GM23338 (cell line): ENCODE measurements around the gene TAF1B. TPM values are rescaled to one million over a fixed set of nuclear protein-coding genes. Genes with fewer than 3 reads are reported as not detected.

Experiments
- ATAC-seq: fragments of 200-7000 bp; cut with Tn5 transposase; 3 replicates; pipeline ENCODE4 v1.9.1; 2020
- DNase-seq: peaks from one replicate; pipeline ENCODE4 v3.0.0-alpha.2; 2015; ENCODE audit warnings: low spot score
- H2AFZ ChIP-seq: fragments of 200-600 bp; sonication (generic); 2 replicates; pipeline ENCODE4 v1.8.0; 2016; ENCODE audit warnings: antibody characterized with exemption, mild to moderate bottlenecking, moderate library complexity
- H3F3A ChIP-seq: fragments of 200-600 bp; sonication (generic); replicated peaks from 2 replicates; pipeline ENCODE4 v1.8.0; 2017; ENCODE audit warnings: antibody characterized with exemption, mixed run types, low read depth
- H3K27ac ChIP-seq: fragments of 200-600 bp; sonication (generic); 2 replicates; pipeline ENCODE4 v1.6.1; 2016; ENCODE audit warnings: low read depth
- H3K27me3 ChIP-seq: fragments of 200-600 bp; sonication (generic); 2 replicates; pipeline ENCODE4 v1.8.0; 2016; ENCODE audit warnings: mild to moderate bottlenecking, mixed run types, moderate library complexity; ENCODE audit not compliant: insufficient read depth
- H3K36me3 ChIP-seq: fragments of 200-600 bp; sonication (generic); 2 replicates; pipeline ENCODE4 v1.8.0; 2016; ENCODE audit warnings: mild to moderate bottlenecking; ENCODE audit not compliant: insufficient read depth
- H3K4me1 ChIP-seq: fragments of 200-600 bp; sonication (generic); 2 replicates; pipeline ENCODE4 v1.8.0; 2016; ENCODE audit warnings: mild to moderate bottlenecking, moderate library complexity; ENCODE audit not compliant: insufficient read depth
- H3K4me2 ChIP-seq: fragments of 200-600 bp; sonication (generic); 2 replicates; pipeline ENCODE4 v1.7.1; 2017; ENCODE audit warnings: mixed run types
- H3K4me3 ChIP-seq: fragments of 200-600 bp; sonication (generic); 2 replicates; pipeline ENCODE4 v1.6.1; 2016; ENCODE audit warnings: mixed run types
- H3K79me2 ChIP-seq: fragments of 200-600 bp; sonication (generic); replicated peaks from 2 replicates; pipeline ENCODE4 v1.8.0; 2017; ENCODE audit warnings: mild to moderate bottlenecking; ENCODE audit not compliant: insufficient read depth
- H3K9me2 ChIP-seq: fragments of 200-600 bp; sonication (generic); 2 replicates; pipeline ENCODE4 v1.8.0; 2017; ENCODE audit not compliant: insufficient read depth
- H4K20me1 ChIP-seq: fragments of 200-600 bp; sonication (generic); replicated peaks from 2 replicates; pipeline ENCODE4 v1.8.0; 2017; ENCODE audit warnings: mild to moderate bottlenecking; ENCODE audit not compliant: insufficient read depth
- H3K27ac Mint-ChIP-seq: 2 replicates; pipeline ENCODE4 v1.8.0; 2020; ENCODE audit warnings: inconsistent platforms, mild to moderate bottlenecking, moderate library complexity, mixed read lengths
- H3K27me3 Mint-ChIP-seq: 3 replicates; pipeline ENCODE4 v1.8.0; 2022; ENCODE audit warnings: low read depth, mild to moderate bottlenecking, moderate library complexity, mixed read lengths, inconsistent platforms; ENCODE audit not compliant: insufficient read depth, poor library complexity
- H3K36me3 Mint-ChIP-seq: 3 replicates; pipeline ENCODE4 v1.8.0; 2021; ENCODE audit warnings: low read depth, mild to moderate bottlenecking, inconsistent platforms, moderate library complexity, mixed read lengths
- H3K4me1 Mint-ChIP-seq: 3 replicates; pipeline ENCODE4 v1.8.0; 2020; ENCODE audit warnings: mild to moderate bottlenecking, inconsistent platforms, mixed read lengths
- H3K4me3 Mint-ChIP-seq: 3 replicates; pipeline ENCODE4 v1.8.0; 2021; ENCODE audit warnings: moderate library complexity, mild to moderate bottlenecking, inconsistent platforms, mixed read lengths
- H3K9me3 Mint-ChIP-seq: 3 replicates; pipeline ENCODE4 v1.8.0; 2020; ENCODE audit warnings: moderate library complexity, mild to moderate bottlenecking, inconsistent platforms, mixed read lengths
- CREB1 ChIP-seq: fragments of 250-450 bp; sonication (Bioruptor Pico); IDR thresholded peaks from 2 replicates; pipeline ENCODE4 v1.5.0; 2020; ENCODE audit warnings: low read depth, mild to moderate bottlenecking, moderate library complexity
- EZH2 ChIP-seq: fragments of 200-600 bp; sonication (generic); IDR thresholded peaks from one replicate; pipeline ENCODE4 v1.8.0; 2017; ENCODE audit warnings: antibody characterized with exemption, mild to moderate bottlenecking, low read depth; ENCODE audit not compliant: unreplicated experiment
- EZH2phosphoT487 ChIP-seq: fragments of 200-600 bp; sonication (generic); IDR thresholded peaks from one replicate; pipeline ENCODE4 v1.8.1; 2018; ENCODE audit warnings: antibody characterized with exemption; ENCODE audit not compliant: unreplicated experiment
- JUNB ChIP-seq: IDR thresholded peaks from one replicate; pipeline ENCODE4 v1.6.1; 2016; ENCODE audit warnings: antibody characterized with exemption; ENCODE audit not compliant: unreplicated experiment
- NANOG ChIP-seq: IDR thresholded peaks from 2 replicates; pipeline ENCODE4 v1.6.1; 2016; ENCODE audit warnings: antibody characterized with exemption, borderline replicate concordance
- POLR2AphosphoS5 ChIP-seq: IDR thresholded peaks from 2 replicates; pipeline ENCODE4 v1.6.1; 2016; ENCODE audit warnings: antibody characterized with exemption, low read depth
- REST ChIP-seq: IDR thresholded peaks from one replicate; pipeline ENCODE4 v1.6.1; 2018; ENCODE audit warnings: antibody characterized with exemption; ENCODE audit not compliant: unreplicated experiment
- STAT1 ChIP-seq: IDR thresholded peaks from one replicate; pipeline ENCODE4 v1.6.1; 2016; ENCODE audit warnings: antibody characterized with exemption; ENCODE audit not compliant: unreplicated experiment
- ZNF114 ChIP-seq: fragments of 250-450 bp; sonication (Bioruptor Pico); IDR thresholded peaks from 2 replicates; pipeline ENCODE4 v1.5.0; 2020; ENCODE audit warnings: mild to moderate bottlenecking, moderate library complexity
- ZNF331 ChIP-seq: fragments of 250-450 bp; sonication (Bioruptor Pico); IDR thresholded peaks from 2 replicates; pipeline ENCODE4 v1.5.0; 2020; ENCODE audit warnings: low read depth, mild to moderate bottlenecking, moderate library complexity
- ZNF462 ChIP-seq: fragments of 250-450 bp; sonication (Bioruptor Pico); IDR thresholded peaks from 2 replicates; pipeline ENCODE4 v1.5.0; 2020; ENCODE audit warnings: mild to moderate bottlenecking, moderate library complexity
- polyA plus RNA-seq: library from polyadenylated mRNA; unstranded; fragments of >200 nt; fragmentation: Nextera tagmentation; extraction: Ambion mirVana; gene quantifications from 2 replicates; pipeline ENCODE4 v1.2.1, GENCODE V29; 2016
- total RNA-seq: library from RNA; depleted of rRNA; stranded (reverse); fragments of >200 nt; shearing (Covaris generic); gene quantifications from 2 replicates; pipeline ENCODE4 v1.2.3, GENCODE V29; 2014
- TF ChIP-seq, protein P1 (sequence below): IDR thresholded peaks from 2 replicates; pipeline ENCODE4 v1.6.1; 2016; ENCODE audit warnings: antibody characterized with exemption
- TF ChIP-seq, protein P2 (sequence below), 2 experiments: fragments of 200-600 bp in 1 of 2; sonication (generic) in 1 of 2; conservative IDR thresholded peaks; 2 replicates each; pipeline versions ENCODE4 v1.5.1 to v1.6.1; 2016 to 2017; ENCODE audit warnings: antibody characterized with exemption in 2 of 2, low read depth in 2 of 2, mild to moderate bottlenecking in 2 of 2, moderate library complexity in 1 of 2

The TAF1B gene
- total and polyA plus RNA-seq, 2 experiments from 2014 or later = 22.2 to 28.9 TPM

- TF ChIP-seq, protein P1, sequence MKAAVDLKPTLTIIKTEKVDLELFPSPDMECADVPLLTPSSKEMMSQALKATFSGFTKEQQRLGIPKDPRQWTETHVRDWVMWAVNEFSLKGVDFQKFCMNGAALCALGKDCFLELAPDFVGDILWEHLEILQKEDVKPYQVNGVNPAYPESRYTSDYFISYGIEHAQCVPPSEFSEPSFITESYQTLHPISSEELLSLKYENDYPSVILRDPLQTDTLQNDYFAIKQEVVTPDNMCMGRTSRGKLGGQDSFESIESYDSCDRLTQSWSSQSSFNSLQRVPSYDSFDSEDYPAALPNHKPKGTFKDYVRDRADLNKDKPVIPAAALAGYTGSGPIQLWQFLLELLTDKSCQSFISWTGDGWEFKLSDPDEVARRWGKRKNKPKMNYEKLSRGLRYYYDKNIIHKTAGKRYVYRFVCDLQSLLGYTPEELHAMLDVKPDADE = no peak
- TF ChIP-seq EZH2phosphoT487 (no peak), EZH2 (no peak), REST (no peak), POLR2AphosphoS5 (no peak), NANOG (no peak), JUNB (no peak), CREB1 (CRISPR knock-in tag) (no peak), STAT1 (no peak), ZNF462 (CRISPR knock-in tag) (no peak), ZNF114 (no peak), ZNF331 (CRISPR knock-in tag) (no peak)
- TF ChIP-seq, protein P2, sequence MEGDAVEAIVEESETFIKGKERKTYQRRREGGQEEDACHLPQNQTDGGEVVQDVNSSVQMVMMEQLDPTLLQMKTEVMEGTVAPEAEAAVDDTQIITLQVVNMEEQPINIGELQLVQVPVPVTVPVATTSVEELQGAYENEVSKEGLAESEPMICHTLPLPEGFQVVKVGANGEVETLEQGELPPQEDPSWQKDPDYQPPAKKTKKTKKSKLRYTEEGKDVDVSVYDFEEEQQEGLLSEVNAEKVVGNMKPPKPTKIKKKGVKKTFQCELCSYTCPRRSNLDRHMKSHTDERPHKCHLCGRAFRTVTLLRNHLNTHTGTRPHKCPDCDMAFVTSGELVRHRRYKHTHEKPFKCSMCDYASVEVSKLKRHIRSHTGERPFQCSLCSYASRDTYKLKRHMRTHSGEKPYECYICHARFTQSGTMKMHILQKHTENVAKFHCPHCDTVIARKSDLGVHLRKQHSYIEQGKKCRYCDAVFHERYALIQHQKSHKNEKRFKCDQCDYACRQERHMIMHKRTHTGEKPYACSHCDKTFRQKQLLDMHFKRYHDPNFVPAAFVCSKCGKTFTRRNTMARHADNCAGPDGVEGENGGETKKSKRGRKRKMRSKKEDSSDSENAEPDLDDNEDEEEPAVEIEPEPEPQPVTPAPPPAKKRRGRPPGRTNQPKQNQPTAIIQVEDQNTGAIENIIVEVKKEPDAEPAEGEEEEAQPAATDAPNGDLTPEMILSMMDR (conservative IDR thresholded peaks at IDR 0.05; ENCODE audit: low read depth in 2 of 2) = no peak
- no peaks in the 10 kb centered on the region for H3F3A ChIP-seq
- H2AFZ ChIP-seq = no peak overlapping the region
- Mint-ChIP-seq H3K9me3 (no peaks in the 10 kb centered on the region), H3K4me1 (no peaks in the 10 kb centered on the region), H3K36me3 (no peaks in the 10 kb centered on the region), H3K27ac (no peak overlapping the region), H3K4me3 (no peak overlapping the region), H3K27me3 (no peaks in the 10 kb centered on the region)
- no peaks in the 10 kb centered on the region for H4K20me1 ChIP-seq
- no peak for DNase-seq
- no peaks in the 10 kb centered on the region for H3K27me3 ChIP-seq
- H3K4me1 ChIP-seq = no peaks in the 10 kb centered on the region
- H3K4me2 ChIP-seq = no peak overlapping the region
- no peak overlapping the region for H3K4me3 ChIP-seq
- no peaks in the 10 kb centered on the region for H3K79me2 ChIP-seq
- no peak overlapping the region for H3K27ac ChIP-seq
- no peaks in the 10 kb centered on the region for H3K36me3 ChIP-seq
- ATAC-seq = peak; percentile 40; the same call in 2 of the 3 replicates
- no peaks in the 10 kb centered on the region for H3K9me2 ChIP-seq
These were observed 64.1 kb downstream of the TAF1B start for GRCh38 chr2:9907402-9907801.
